HCT116 (cell line): Measurements from ENCODE around the gene FERMT1. TPM values are rescaled to one million over a fixed set of nuclear protein-coding genes. Genes with fewer than 3 reads are reported as not detected.

Source experiments
- ATAC-seq: fragments of 200-7000 bp; cut with Tn5 transposase; 2 replicates; pipeline ENCODE4 v1.9.1; 2020; ENCODE audit warnings: mild to moderate bottlenecking, moderate library complexity
- BruUV-seq: library from RNA; stranded (reverse); fragments of 400-500 nt; replicated peaks from 2 replicates; lab custom pipeline; 2021; lab: Mats Ljungman, UMichigan
- CTCF ChIA-PET: fragments of 300-600 bp; sonication (Branson Sonifier 250); formaldehyde crosslinking; loops from one replicate; lab custom pipeline; 2021; ENCODE audit warnings: antibody characterized with exemption; lab: Charles Lee
- POLR2A ChIA-PET: fragments of 300-600, 350-600 bp; sonication (Branson Sonifier 250); formaldehyde crosslinking; loops from one replicate; lab custom pipeline; 2021; ENCODE audit warnings: antibody characterized with exemption; lab: Charles Lee
- RAD21 ChIA-PET, 2 experiments: fragments of 300-600 bp; sonication (Branson Sonifier 250); formaldehyde crosslinking; loops; one replicate each; lab custom pipeline; 2023; ENCODE audit warnings: low total read pairs in 2 of 2; ENCODE audit not compliant: uncharacterized antibody in 2 of 2, unreplicated experiment in 2 of 2, low non-redundant PET in 1 of 2; lab: Charles Lee
- DNase-seq: peaks from one replicate; pipeline ENCODE4 v3.0.0-alpha.2; 2010; ENCODE audit warnings: low read depth, low spot score
- H2AFZ ChIP-seq: fragments of 200-600 bp; shearing (Covaris generic), sonication (generic); 2 replicates; pipeline ENCODE4 v1.6.1; 2017; ENCODE audit warnings: low read depth, mixed run types, mixed read lengths, antibody characterized with exemption, low read length; ENCODE audit not compliant: poor library complexity, severe bottlenecking
- H3K27ac ChIP-seq: 2 replicates; pipeline ENCODE4 v1.5.1; 2012; ENCODE audit warnings: low read depth, low read length
- H3K27me3 ChIP-seq: fragments of 200-600 bp; sonication (generic); 2 replicates; pipeline ENCODE4 v1.6.1; 2016; ENCODE audit warnings: mixed run types, low read length, mixed read lengths; ENCODE audit not compliant: insufficient read depth
- H3K36me3 ChIP-seq, 2 experiments: fragments of 200-500 bp in 1 of 2; fragments of 200-600 bp in 1 of 2; sonication (Bioruptor generic) in 1 of 2; sonication (generic) in 1 of 2; 2 replicates each; pipeline versions ENCODE4 v1.5.1 to v1.6.1; 2014 to 2016; ENCODE audit warnings: low read length in 2 of 2, inconsistent platforms in 1 of 2, mixed read lengths in 1 of 2, mixed run types in 1 of 2; ENCODE audit not compliant: insufficient read depth in 2 of 2, control insufficient read depth in 1 of 2
- H3K4me1 ChIP-seq, 2 experiments: fragments of 200-600 bp in 1 of 2; sonication (generic) in 1 of 2; 2 replicates each; pipeline versions ENCODE4 v1.5.1 to v1.6.1; 2012 to 2017; ENCODE audit warnings: low read length in 2 of 2, inconsistent platforms in 1 of 2, mild to moderate bottlenecking in 1 of 2, mixed read lengths in 1 of 2, mixed run types in 1 of 2, moderate library complexity in 1 of 2; ENCODE audit not compliant: insufficient read depth in 2 of 2, control insufficient read depth in 1 of 2
- H3K4me2 ChIP-seq: fragments of 200-600 bp; sonication (generic); 2 replicates; pipeline ENCODE4 v1.6.1; 2017; ENCODE audit warnings: mixed run types, low read length, mixed read lengths
- H3K4me3 ChIP-seq, 2 experiments: fragments of 200-600 bp in 1 of 2; sonication (generic) in 1 of 2; replicated peaks in 1 of 2; 2 replicates each; pipeline ENCODE4 v1.5.1; 2011 to 2016; ENCODE audit warnings: low read length in 2 of 2, control low read depth in 1 of 2, low read depth in 1 of 2, mild to moderate bottlenecking in 1 of 2, mixed read lengths in 1 of 2, mixed run types in 1 of 2
- H3K79me2 ChIP-seq: fragments of 200-600 bp; sonication (generic); 2 replicates; pipeline ENCODE4 v1.6.1; 2017; ENCODE audit warnings: mild to moderate bottlenecking, mixed run types, low read length, moderate library complexity, mixed read lengths; ENCODE audit not compliant: insufficient read depth
- H3K9ac ChIP-seq: fragments of 200-600 bp; sonication (generic); 2 replicates; pipeline ENCODE4 v1.6.1; 2016; ENCODE audit warnings: low read length, mixed read lengths
- H3K9me2 ChIP-seq: fragments of 200-600 bp; sonication (generic), shearing (Covaris generic); 2 replicates; pipeline ENCODE4 v1.6.1; 2017; ENCODE audit warnings: mixed run types, mild to moderate bottlenecking, moderate library complexity; ENCODE audit not compliant: insufficient read depth
- H3K9me3 ChIP-seq, 2 experiments: fragments of 200-500 bp in 1 of 2; fragments of 200-600 bp in 1 of 2; sonication (Bioruptor generic) in 1 of 2; sonication (generic) in 1 of 2; 2 replicates each; pipeline ENCODE4 v1.6.1; 2014 to 2017; ENCODE audit warnings: low read length in 2 of 2, mixed read lengths in 2 of 2, inconsistent platforms in 1 of 2, low read depth in 1 of 2, mild to moderate bottlenecking in 1 of 2, mixed run types in 1 of 2, moderate library complexity in 1 of 2; ENCODE audit not compliant: control insufficient read depth in 1 of 2, insufficient read depth in 1 of 2
- H4K20me1 ChIP-seq: fragments of 200-600 bp; sonication (generic), shearing (Covaris generic); 2 replicates; pipeline ENCODE4 v1.6.1; 2017; ENCODE audit warnings: mixed run types, mild to moderate bottlenecking, moderate library complexity; ENCODE audit not compliant: insufficient read depth
- ATF3 ChIP-seq: IDR thresholded peaks from 2 replicates; pipeline ENCODE4 v1.6.1; 2012
- CBX3 ChIP-seq: IDR thresholded peaks from 2 replicates; pipeline ENCODE4 v1.6.1; 2012; ENCODE audit warnings: low read depth
- CEBPB ChIP-seq: IDR thresholded peaks from 2 replicates; pipeline ENCODE4 v1.6.1; 2012; ENCODE audit warnings: low read depth
- EGR1 ChIP-seq: IDR thresholded peaks from 2 replicates; pipeline ENCODE4 v1.6.1; 2012; ENCODE audit warnings: low read depth
- ELF1 ChIP-seq: IDR thresholded peaks from 2 replicates; pipeline ENCODE4 v1.6.1; 2012; ENCODE audit warnings: low read depth, borderline replicate concordance
- EZH2phosphoT487 ChIP-seq: fragments of 200-600 bp; IDR thresholded peaks from 2 replicates; pipeline ENCODE4 v1.6.1; 2018; ENCODE audit warnings: antibody characterized with exemption, borderline replicate concordance
- FOSL1 ChIP-seq: IDR thresholded peaks from 2 replicates; pipeline ENCODE4 v1.6.1; 2012; ENCODE audit warnings: low read depth
- JUND ChIP-seq: IDR thresholded peaks from 2 replicates; pipeline ENCODE4 v1.6.1; 2012
- MAX ChIP-seq: IDR thresholded peaks from 2 replicates; pipeline ENCODE4 v1.6.1; 2012
- POLR2A ChIP-seq: IDR thresholded peaks from 2 replicates; pipeline ENCODE4 v1.7.0; 2011; ENCODE audit warnings: borderline replicate concordance; ENCODE audit not compliant: insufficient read depth, insufficient read length; ENCODE audit errors: extremely low read depth
- POLR2AphosphoS5 ChIP-seq: IDR thresholded peaks from 2 replicates; pipeline ENCODE4 v1.6.1; 2011; ENCODE audit warnings: mild to moderate bottlenecking, low read depth, low read length, moderate library complexity
- RAD21 ChIP-seq: IDR thresholded peaks from 2 replicates; pipeline ENCODE4 v1.6.1; 2012; ENCODE audit warnings: low read depth, mild to moderate bottlenecking
- REST ChIP-seq: IDR thresholded peaks from 2 replicates; pipeline ENCODE4 v1.6.1; 2012; ENCODE audit warnings: low read depth
- SIN3A ChIP-seq: IDR thresholded peaks from 2 replicates; pipeline ENCODE4 v1.6.1; 2012; ENCODE audit warnings: low read depth
- SP1 ChIP-seq: IDR thresholded peaks from 2 replicates; pipeline ENCODE4 v1.6.1; 2012; ENCODE audit warnings: low read depth
- SRF ChIP-seq: IDR thresholded peaks from 2 replicates; pipeline ENCODE4 v1.6.1; 2012; ENCODE audit warnings: low read depth
- TCF7L2 ChIP-seq: IDR thresholded peaks from 2 replicates; pipeline ENCODE4 v1.7.0; 2011; ENCODE audit warnings: borderline replicate concordance, inconsistent platforms; ENCODE audit not compliant: insufficient read depth, insufficient read length; ENCODE audit errors: extremely low read depth
- ZBTB33 ChIP-seq: IDR thresholded peaks from 2 replicates; pipeline ENCODE4 v1.6.1; 2011; ENCODE audit warnings: mild to moderate bottlenecking, low read length, moderate library complexity; ENCODE audit not compliant: insufficient replicate concordance; ENCODE audit errors: extremely low read depth
- ZFX ChIP-seq: fragments of 450-650 bp; IDR thresholded peaks from 2 replicates; pipeline ENCODE4 v1.6.1; 2017
- ZNF274 ChIP-seq: fragments of 200-500 bp; sonication (Bioruptor generic); IDR thresholded peaks from 2 replicates; pipeline ENCODE4 v1.6.1; 2014; ENCODE audit warnings: mild to moderate bottlenecking, low read depth, low read length, inconsistent platforms
- intact Hi-C: fragments of 100-400 bp; cut with micrococcal nuclease; formaldehyde crosslinking; loops from 2 replicates; pipeline ENCODE4 v1.10.0; 2022
- total RNA-seq: library from RNA; stranded (reverse); gene quantifications from one replicate; pipeline ENCODE4 v1.2.1, GENCODE V29; 2021; ENCODE audit not compliant: unreplicated experiment

Gene FERMT1
- total RNA-seq, 1 experiment from 2014 or later, result 34.9 TPM

GRCh38 chr20:6057691-6058090 lies 65.1 kb downstream of the FERMT1 start:
- POLR2A ChIA-PET, result no interaction called here
- no peak overlapping the region for H3K9ac ChIP-seq

More at GRCh38 chr20:6057691-6058090, 65.1 kb downstream of the FERMT1 start:
- ChIA-PET RAD21 (no interaction called here), CTCF (no interaction called here)
- H3K4me3 ChIP-seq, result no peak overlapping the region
- no peak overlapping the region for H2AFZ ChIP-seq
- no peak overlapping the region for H3K27ac ChIP-seq
- no peak overlapping the region for H3K4me2 ChIP-seq
- H3K9me2 ChIP-seq, result no peaks in the 10 kb centered on the region
- intact Hi-C loops, result no loop called here
- ATAC-seq, result no peak
- BruUV-seq, result no TSS peak
- DNase-seq, result no peak
- H4K20me1 ChIP-seq, result no peaks in the 10 kb centered on the region
- no peaks in the 10 kb centered on the region for H3K36me3 ChIP-seq
- H3K4me1 ChIP-seq, result peaks cover 14 to 24% of the 10 kb centered on the region in 2 experiments
- H3K27me3 ChIP-seq, result no peaks in the 10 kb centered on the region
- H3K9me3 ChIP-seq, result no peaks in the 10 kb centered on the region
- no peaks in the 10 kb centered on the region for H3K79me2 ChIP-seq
- no peak for TF ChIP-seq JUND
- TF ChIP-seq POLR2A, result no peak
- TF ChIP-seq SRF, result no peak
- no peak for TF ChIP-seq RAD21
- no peak for TF ChIP-seq EGR1
- TF ChIP-seq TCF7L2, result no peak
- no peak for TF ChIP-seq FOSL1
- no peak for TF ChIP-seq ATF3
- no peak for TF ChIP-seq ZBTB33
- TF ChIP-seq REST, result no peak
- no peak for TF ChIP-seq SIN3A
- TF ChIP-seq MAX, result no peak
- TF ChIP-seq SP1, result no peak
- TF ChIP-seq EZH2phosphoT487, result no peak
- no peak for TF ChIP-seq ZNF274
- no peak for TF ChIP-seq ELF1
- no peak for TF ChIP-seq CEBPB
- no peak for TF ChIP-seq ZFX
- no peak for TF ChIP-seq POLR2AphosphoS5
- no peak for TF ChIP-seq CBX3
- TF ChIP-seq, all 23 proteins: peak for 0
